Fibroblast of lung (primary cell): ENCODE results near the gene TCERG1L. TPM values are rescaled to one million over a fixed set of nuclear protein-coding genes. Genes with fewer than 3 reads are reported as not detected.

Experiments
- DNase-seq, 2 donors: peaks; one replicate each; pipeline versions ENCODE4 v3.0.0 to v3.0.0-alpha.2; 2010; ENCODE audit warnings: low read depth in 2 of 2
- H2AFZ ChIP-seq: 2 replicates; pipeline ENCODE4 v1.5.1; 2012; ENCODE audit warnings: low read length, control low read depth, inconsistent platforms
- H3K27ac ChIP-seq: 2 replicates; pipeline ENCODE4 v1.5.1; 2011; ENCODE audit warnings: low read length, control low read depth; ENCODE audit not compliant: insufficient read depth
- H3K27me3 ChIP-seq: 2 replicates; pipeline ENCODE4 v1.5.1; 2011; ENCODE audit warnings: mild to moderate bottlenecking, low read length; ENCODE audit not compliant: control insufficient read depth, insufficient read depth
- H3K36me3 ChIP-seq: 2 replicates; pipeline ENCODE4 v1.5.1; 2011; ENCODE audit warnings: low read length; ENCODE audit not compliant: control insufficient read depth, insufficient read depth
- H3K4me1 ChIP-seq: 2 replicates; pipeline ENCODE4 v1.5.1; 2011; ENCODE audit warnings: low read length; ENCODE audit not compliant: control insufficient read depth, insufficient read depth; ENCODE audit errors: extremely low read depth
- H3K4me2 ChIP-seq: 2 replicates; pipeline ENCODE4 v1.5.1; 2011; ENCODE audit warnings: low read length, control low read depth; ENCODE audit not compliant: insufficient read depth; ENCODE audit errors: extremely low read depth
- H3K4me3 ChIP-seq, 4 experiments: fragments of 200-600 bp in 1 of 4; sonication (generic) in 1 of 4; replicated peaks in 1 of 4; 2 replicates each; pipeline ENCODE4 v1.5.1; 2011 to 2016; ENCODE audit warnings: low read length in 4 of 4, low read depth in 3 of 4, mild to moderate bottlenecking in 3 of 4, control low read depth in 2 of 4, inconsistent platforms in 1 of 4, mixed read lengths in 1 of 4; ENCODE audit not compliant: insufficient read depth in 1 of 4; ENCODE audit errors: control extremely low read depth in 1 of 4
- H3K79me2 ChIP-seq: 2 replicates; pipeline ENCODE4 v1.5.1; 2012; ENCODE audit warnings: mild to moderate bottlenecking, low read length, inconsistent platforms; ENCODE audit not compliant: control insufficient read depth, insufficient read depth
- H3K9ac ChIP-seq: 2 replicates; pipeline ENCODE4 v1.5.1; 2011; ENCODE audit warnings: mild to moderate bottlenecking, low read length, control low read depth; ENCODE audit not compliant: insufficient read depth
- H3K9me3 ChIP-seq: 2 replicates; pipeline ENCODE4 v1.5.1; 2012; ENCODE audit warnings: low read depth, low read length; ENCODE audit not compliant: control insufficient read depth, insufficient read depth
- H4K20me1 ChIP-seq: 2 replicates; pipeline ENCODE4 v1.5.1; 2011; ENCODE audit warnings: low read length; ENCODE audit not compliant: control insufficient read depth, insufficient read depth; ENCODE audit errors: extremely low read depth
- EZH2 ChIP-seq: IDR thresholded peaks from 2 replicates; pipeline ENCODE4 v1.5.1; 2012; ENCODE audit warnings: low read length, control low read depth, mild to moderate bottlenecking; ENCODE audit errors: missing control alignments
- polyA plus RNA-seq, 2 donors: library from polyadenylated mRNA; depleted of rRNA in 1 of 2; stranded (reverse) in 1 of 2; unstranded in 1 of 2; fragments of >200 nt; gene quantifications; 2 replicates each; pipeline ENCODE4 v1.2.1, GENCODE V29; 2011 to 2012; ENCODE audit warnings: missing spikeins in 1 of 2
- total RNA-seq: library from RNA; depleted of rRNA; stranded (reverse); fragments of >200 nt; gene quantifications from 2 replicates; pipeline ENCODE4 v1.2.1, GENCODE V29; 2014
- TF ChIP-seq, protein P1 (sequence below), 2 donors: IDR thresholded peaks in 1 of 2; conservative IDR thresholded peaks in 1 of 2; 1 replicate in 1 of 2; 2 replicates in 1 of 2; pipeline ENCODE4 v1.5.1; 2011 to 2012; ENCODE audit warnings: low read length in 2 of 2, control low read depth in 1 of 2, inconsistent platforms in 1 of 2, low read depth in 1 of 2, mild to moderate bottlenecking in 1 of 2

TCERG1L gene
- total and polyA plus RNA-seq, 2 donors (not counting 1 experiment from before 2014, with no cell fraction given), result 0.02 TPM; not detected in 1

GRCh38 chr10:131203456-131204357, 107.8 kb downstream of the TCERG1L start:
- H3K27ac ChIP-seq, result no peak overlapping the region
- no peak overlapping the region for H3K4me3 ChIP-seq
- no peak overlapping the region for H2AFZ ChIP-seq
- DNase-seq, result no peak
- no peaks in the 10 kb centered on the region for H4K20me1 ChIP-seq
- H3K4me2 ChIP-seq, result no peak overlapping the region
- no peaks in the 10 kb centered on the region for H3K4me1 ChIP-seq
- H3K9me3 ChIP-seq, result no peaks in the 10 kb centered on the region
- no peak for TF ChIP-seq EZH2
- TF ChIP-seq, protein P1, sequence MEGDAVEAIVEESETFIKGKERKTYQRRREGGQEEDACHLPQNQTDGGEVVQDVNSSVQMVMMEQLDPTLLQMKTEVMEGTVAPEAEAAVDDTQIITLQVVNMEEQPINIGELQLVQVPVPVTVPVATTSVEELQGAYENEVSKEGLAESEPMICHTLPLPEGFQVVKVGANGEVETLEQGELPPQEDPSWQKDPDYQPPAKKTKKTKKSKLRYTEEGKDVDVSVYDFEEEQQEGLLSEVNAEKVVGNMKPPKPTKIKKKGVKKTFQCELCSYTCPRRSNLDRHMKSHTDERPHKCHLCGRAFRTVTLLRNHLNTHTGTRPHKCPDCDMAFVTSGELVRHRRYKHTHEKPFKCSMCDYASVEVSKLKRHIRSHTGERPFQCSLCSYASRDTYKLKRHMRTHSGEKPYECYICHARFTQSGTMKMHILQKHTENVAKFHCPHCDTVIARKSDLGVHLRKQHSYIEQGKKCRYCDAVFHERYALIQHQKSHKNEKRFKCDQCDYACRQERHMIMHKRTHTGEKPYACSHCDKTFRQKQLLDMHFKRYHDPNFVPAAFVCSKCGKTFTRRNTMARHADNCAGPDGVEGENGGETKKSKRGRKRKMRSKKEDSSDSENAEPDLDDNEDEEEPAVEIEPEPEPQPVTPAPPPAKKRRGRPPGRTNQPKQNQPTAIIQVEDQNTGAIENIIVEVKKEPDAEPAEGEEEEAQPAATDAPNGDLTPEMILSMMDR (conservative IDR thresholded peaks at IDR 0.05 in 1 of 2, IDR thresholded peaks at IDR 0.05 in 1 of 2; ENCODE audit: low read depth in 1 of 2, low read length in 2 of 2), result no peak
- H3K9ac ChIP-seq, result no peak overlapping the region
- no peaks in the 10 kb centered on the region for H3K27me3 ChIP-seq
- H3K36me3 ChIP-seq, result no peaks in the 10 kb centered on the region
- no peaks in the 10 kb centered on the region for H3K79me2 ChIP-seq

DNA sequence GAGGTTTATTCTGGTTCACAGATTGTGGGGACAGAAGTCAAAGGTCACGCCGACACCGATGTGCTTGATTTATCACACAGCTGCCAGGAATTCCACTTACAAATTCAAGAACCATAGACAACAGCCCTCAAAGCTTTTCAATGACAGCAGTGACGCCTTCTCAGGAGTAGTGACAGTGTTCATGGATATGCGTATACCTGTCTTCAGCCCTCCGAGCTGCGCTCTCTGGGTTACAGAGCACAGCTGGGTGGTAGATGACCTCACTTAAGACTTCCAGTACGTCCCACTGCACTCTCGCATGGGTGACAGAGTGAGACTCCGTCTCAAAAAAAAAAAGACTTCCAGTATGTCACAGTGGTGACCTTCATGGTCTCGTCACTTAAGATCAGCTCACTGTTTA, 108.5 kb downstream of the TCERG1L start:
- no peaks in the 10 kb centered on the region for H3K36me3 ChIP-seq
- no peak overlapping the region for H3K27ac ChIP-seq
- H3K4me3 ChIP-seq, result no peak overlapping the region
- H3K27me3 ChIP-seq, result no peaks in the 10 kb centered on the region
- no peak for DNase-seq
- no peaks in the 10 kb centered on the region for H4K20me1 ChIP-seq
- no peaks in the 10 kb centered on the region for H3K9me3 ChIP-seq
- no peak for TF ChIP-seq EZH2
- TF ChIP-seq, protein P1 (conservative IDR thresholded peaks at IDR 0.05 in 1 of 2, IDR thresholded peaks at IDR 0.05 in 1 of 2; ENCODE audit: low read depth in 1 of 2, low read length in 2 of 2), result no peak
- H3K9ac ChIP-seq, result no peak overlapping the region
- no peaks in the 10 kb centered on the region for H3K4me1 ChIP-seq
- no peak overlapping the region for H3K4me2 ChIP-seq
- no peaks in the 10 kb centered on the region for H3K79me2 ChIP-seq
- H2AFZ ChIP-seq, result no peak overlapping the region

DNA sequence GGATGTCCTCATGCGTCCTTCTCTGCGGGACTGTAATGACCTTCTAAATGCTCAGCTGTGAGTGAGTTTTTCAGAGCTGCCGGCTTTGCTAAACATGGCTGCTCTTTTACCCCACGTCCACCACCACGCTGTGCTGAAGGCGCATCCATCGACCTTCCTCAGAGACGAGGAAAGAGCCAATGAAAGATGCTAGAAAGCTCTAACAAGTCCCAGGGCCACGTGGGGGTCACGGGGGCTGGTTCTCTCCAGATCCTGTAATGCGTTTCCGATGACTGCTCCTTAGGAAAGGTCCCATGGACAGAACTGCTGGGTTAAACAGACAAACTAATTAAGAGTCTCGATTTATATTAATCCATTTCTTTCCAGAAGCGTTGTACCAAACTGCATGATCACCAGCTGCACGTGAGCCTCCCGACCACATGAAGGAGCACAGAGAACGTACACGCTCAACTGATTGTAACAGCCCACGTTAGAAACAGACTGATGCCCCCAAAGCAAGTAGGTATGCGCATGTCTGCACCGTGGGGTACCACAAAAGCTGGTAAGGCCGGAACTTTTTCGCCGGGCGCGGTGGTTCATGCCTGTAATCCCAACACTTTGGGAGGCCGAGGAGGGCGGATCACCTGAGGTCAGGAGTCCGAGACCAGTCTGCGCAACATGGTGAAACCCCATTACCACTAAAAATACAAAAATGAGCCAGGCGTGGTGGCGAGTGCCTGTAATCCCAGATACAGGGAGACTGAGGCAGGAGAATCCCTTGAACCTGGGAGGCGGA, 109.6 kb downstream of the TCERG1L start:
- Histone ChIP-seq H3K9me3 (no peaks in the 10 kb centered on the region), H3K27ac (no peak overlapping the region), H3K36me3 (no peaks in the 10 kb centered on the region), H3K9ac (no peak overlapping the region), H3K4me1 (no peaks in the 10 kb centered on the region), H2AFZ (no peak overlapping the region), H3K4me2 (no peak overlapping the region), H3K4me3 (no peak overlapping the region), H4K20me1 (no peaks in the 10 kb centered on the region), H3K27me3 (no peaks in the 10 kb centered on the region), H3K79me2 (no peaks in the 10 kb centered on the region)
- TF ChIP-seq EZH2, result no peak
- TF ChIP-seq, protein P1 (conservative IDR thresholded peaks at IDR 0.05 in 1 of 2, IDR thresholded peaks at IDR 0.05 in 1 of 2; ENCODE audit: low read depth in 1 of 2, low read length in 2 of 2), result no peak
- DNase-seq, result no peak
